Activated naive CD4-positive, alpha-beta T cell (primary cell): Measurements from ENCODE around the gene LPAR3.

Experiments
- DNase-seq, 4 experiments: peaks; one replicate each; lab custom pipeline; 2025; lab: John Stamatoyannopoulos, UW

Gene LPAR3

GRCh38 chr1:84827976-84828375, 65.0 kb downstream of the LPAR3 start:
- no peak for DNase-seq

GRCh38 chr1:84827555-84827954, 65.5 kb downstream of the LPAR3 start:
- no peak for DNase-seq

- no peak for DNase-seq
These were observed 67.8 kb downstream of the LPAR3 start for GRCh38 chr1:84825161-84825560.

- no peak for DNase-seq
These were observed 69.0 kb downstream of the LPAR3 start for GRCh38 chr1:84823991-84824390.

GRCh38 chr1:84823511-84823910, 69.5 kb downstream of the LPAR3 start:
- DNase-seq = no peak

- DNase-seq = no peak
These were observed 82.7 kb downstream of the LPAR3 start for GRCh38 chr1:84810343-84810742.

- no peak for DNase-seq
These were observed 84.0 kb downstream of the LPAR3 start for GRCh38 chr1:84809023-84809422.

GRCh38 chr1:84803604-84804003, 89.4 kb downstream of the LPAR3 start:
- DNase-seq = no peak

- no peak for DNase-seq
These were observed 90.3 kb downstream of the LPAR3 start for GRCh38 chr1:84802567-84803232.

GRCh38 chr1:84800090-84801073, 92.6 kb downstream of the LPAR3 start:
- DNase-seq = no peak

GRCh38 chr1:84797603-84798002, 95.4 kb downstream of the LPAR3 start:
- no peak for DNase-seq

- DNase-seq = no peak
These were observed 96.9 kb downstream of the LPAR3 start for GRCh38 chr1:84795966-84796600.

GRCh38 chr1:84795213-84795612, 97.8 kb downstream of the LPAR3 start:
- no peak for DNase-seq

GRCh38 chr1:84792421-84792820, 100.6 kb downstream of the LPAR3 start:
- DNase-seq = no peak

GRCh38 chr1:84789014-84789413, 104.0 kb downstream of the LPAR3 start:
- no peak for DNase-seq

- DNase-seq = no peak
These were observed 107.6 kb downstream of the LPAR3 start for GRCh38 chr1:84785271-84786036.

- DNase-seq = no peak
These were observed 110.1 kb downstream of the LPAR3 start for GRCh38 chr1:84782881-84783280.

GRCh38 chr1:84781946-84782771, 110.8 kb downstream of the LPAR3 start:
- DNase-seq = peak; percentile 53 to 78 (median 70)

- no peak for DNase-seq
These were observed 112.8 kb downstream of the LPAR3 start for GRCh38 chr1:84780000-84780716.

- no peak for DNase-seq
These were observed 116.4 kb downstream of the LPAR3 start for GRCh38 chr1:84776639-84777038.
